ENCODE results near the gene DPH2.

GRCh38 chr1:43999455-43999854 is 29.6 kb downstream of the DPH2 start:
- no peak for TF ChIP-seq POLR2A (IDR thresholded peaks at IDR 0.05)
- TF ChIP-seq POLR2AphosphoS5 (IDR thresholded peaks at IDR 0.05) = no peak

Data from breast epithelium (tissue), 3 donors.